Type B pancreatic cell (in vitro differentiated cells): Measurements from ENCODE around the gene TEKTIP1. TPM values are rescaled to one million over a fixed set of nuclear protein-coding genes. Genes with fewer than 3 reads are reported as not detected.

ENCODE experiments used
- DNase-seq: peaks from one replicate; pipeline ENCODE4 v3.0.0; 2021; ENCODE audit warnings: mixed read lengths; ENCODE audit not compliant: unreplicated experiment; ENCODE audit errors: extremely low spot score
- H3K27ac Mint-ChIP-seq: 2 replicates; pipeline ENCODE4 v1.8.0; 2021; ENCODE audit warnings: mild to moderate bottlenecking, mixed read lengths
- H3K27me3 Mint-ChIP-seq: 2 replicates; pipeline ENCODE4 v1.8.0; 2021; ENCODE audit warnings: mixed read lengths
- H3K36me3 Mint-ChIP-seq: 2 replicates; pipeline ENCODE4 v1.8.0; 2021; ENCODE audit warnings: mixed read lengths
- H3K4me1 Mint-ChIP-seq: one replicate; pipeline ENCODE4 v1.8.0; 2021; ENCODE audit warnings: mixed read lengths; ENCODE audit not compliant: unreplicated experiment
- H3K4me3 Mint-ChIP-seq: 2 replicates; pipeline ENCODE4 v1.8.0; 2021; ENCODE audit warnings: mild to moderate bottlenecking, mixed read lengths
- H3K9me3 Mint-ChIP-seq: 2 replicates; pipeline ENCODE4 v1.8.0; 2021; ENCODE audit warnings: mixed read lengths
- CTCF ChIP-seq: fragments of 200-600 bp; sonication (generic); conservative IDR thresholded peaks from 2 replicates; pipeline ENCODE4 v1.5.0; 2021; ENCODE audit warnings: antibody characterized with exemption, mild to moderate bottlenecking
- total RNA-seq: library from RNA; stranded (reverse); gene quantifications from 2 replicates; pipeline ENCODE4 v1.2.1, GENCODE V29; 2021; ENCODE audit warnings: low replicate concordance

TEKTIP1 gene
- total RNA-seq, 1 donor from 2014 or later: 3.4 TPM

- no peak for DNase-seq
- no peak overlapping the region for H3K27ac Mint-ChIP-seq
- TF ChIP-seq CTCF: no peak
- H3K4me3 Mint-ChIP-seq: no peak overlapping the region
- H3K9me3 Mint-ChIP-seq: no peaks in the 10 kb centered on the region
- no peaks in the 10 kb centered on the region for H3K27me3 Mint-ChIP-seq
- peaks cover 6% of the 10 kb centered on the region for H3K4me1 Mint-ChIP-seq
- H3K36me3 Mint-ChIP-seq: peaks cover 13% of the 10 kb centered on the region
Observed at GRCh38 chr19:3494051-3494450, 44.9 kb upstream of the TEKTIP1 start.

- DNase-seq: no peak
- H3K27ac Mint-ChIP-seq: no peak overlapping the region
- peaks cover 13% of the 10 kb centered on the region for H3K36me3 Mint-ChIP-seq
- no peak for TF ChIP-seq CTCF
- H3K9me3 Mint-ChIP-seq: no peaks in the 10 kb centered on the region
- no peak overlapping the region for H3K4me3 Mint-ChIP-seq
- H3K4me1 Mint-ChIP-seq: peaks cover 8% of the 10 kb centered on the region
- no peaks in the 10 kb centered on the region for H3K27me3 Mint-ChIP-seq
Observed at GRCh38 chr19:3494559-3494958, 44.4 kb upstream of the TEKTIP1 start.

- DNase-seq: no peak
- Mint-ChIP-seq H3K4me1 (peaks cover 13% of the 10 kb centered on the region), H3K9me3 (peaks cover 4% of the 10 kb centered on the region), H3K4me3 (no peak overlapping the region), H3K27me3 (no peaks in the 10 kb centered on the region), H3K36me3 (peaks cover 13% of the 10 kb centered on the region), H3K27ac (no peak overlapping the region)
- no peak for TF ChIP-seq CTCF
Observed at GRCh38 chr19:3496392-3497273, 42.3 kb upstream of the TEKTIP1 start.

GRCh38 chr19:3497757-3498520 is 41.0 kb upstream of the TEKTIP1 start:
- Mint-ChIP-seq H3K27ac (no peak overlapping the region), H3K36me3 (peaks cover 9% of the 10 kb centered on the region), H3K4me3 (peak overlapping the region; percentile 0), H3K4me1 (peaks cover 13% of the 10 kb centered on the region), H3K9me3 (peaks cover 4% of the 10 kb centered on the region), H3K27me3 (no peaks in the 10 kb centered on the region)
- no peak for TF ChIP-seq CTCF
- DNase-seq: no peak

GRCh38 chr19:3499738-3500428 is 39.1 kb upstream of the TEKTIP1 start:
- Mint-ChIP-seq H3K4me1 (peaks cover 18% of the 10 kb centered on the region), H3K4me3 (peak overlapping the region; percentile 93), H3K9me3 (peaks cover 4% of the 10 kb centered on the region), H3K36me3 (peaks cover 9% of the 10 kb centered on the region), H3K27ac (peak overlapping the region; percentile 98), H3K27me3 (no peaks in the 10 kb centered on the region)
- TF ChIP-seq CTCF: no peak
- no peak for DNase-seq
